IMR-90 (cell line): Measurements from ENCODE around the gene EPB41L4A. TPM values are rescaled to one million over a fixed set of nuclear protein-coding genes. Genes with fewer than 3 reads are reported as not detected.

Experiments
- ATAC-seq: fragments of 200-7000 bp; cut with Tn5 transposase; 2 replicates; pipeline ENCODE4 v1.9.1; 2020; ENCODE audit warnings: low read depth, mild to moderate bottlenecking, moderate library complexity
- BruUV-seq: library from RNA; stranded (reverse); fragments of 400-500 nt; replicated peaks from 2 replicates; lab custom pipeline; 2021; lab: Mats Ljungman, UMichigan
- CTCF ChIA-PET: fragments of 300-600 bp; formaldehyde crosslinking; extraction: SDS; loops from one replicate; lab custom pipeline; 2021; ENCODE audit warnings: antibody characterized with exemption; lab: Yijun Ruan, JAX
- POLR2A ChIA-PET: fragments of 300-600 bp; sonication (Branson Sonifier 250); formaldehyde crosslinking; loops from one replicate; lab custom pipeline; 2022; ENCODE audit warnings: antibody characterized with exemption; ENCODE audit not compliant: unreplicated experiment; lab: Charles Lee
- DNase-seq: peaks from one replicate; pipeline ENCODE4 v3.0.0; 2013
- H2AFZ ChIP-seq: replicated peaks from 2 replicates; pipeline ENCODE3; 2013; ENCODE audit warnings: low read length, mild to moderate bottlenecking; ENCODE audit not compliant: poor library complexity
- H2AK5ac ChIP-seq: 2 replicates; pipeline ENCODE4 v1.6.1; 2013; ENCODE audit warnings: low read depth, low read length, inconsistent platforms
- H2AK9ac ChIP-seq: replicated peaks from 2 replicates; pipeline ENCODE3; 2013; ENCODE audit warnings: mild to moderate bottlenecking, low read depth, low read length, moderate library complexity; ENCODE audit not compliant: poor library complexity
- H2BK120ac ChIP-seq: 2 replicates; pipeline ENCODE4 v1.6.1; 2013; ENCODE audit warnings: low read depth, low read length, inconsistent platforms
- H2BK15ac ChIP-seq: 3 replicates; pipeline ENCODE4 v1.6.1; 2013; ENCODE audit warnings: low read depth, low read length, inconsistent platforms
- H2BK20ac ChIP-seq: 2 replicates; pipeline ENCODE4 v1.6.1; 2013; ENCODE audit warnings: low read depth, mild to moderate bottlenecking, inconsistent platforms, low read length, moderate library complexity
- H2BK5ac ChIP-seq: 2 replicates; pipeline ENCODE4 v1.6.1; 2013; ENCODE audit warnings: mild to moderate bottlenecking, low read depth, low read length, inconsistent platforms; ENCODE audit not compliant: poor library complexity, severe bottlenecking
- H3K14ac ChIP-seq: replicated peaks from 2 replicates; pipeline ENCODE4 v1.6.1; 2013; ENCODE audit warnings: low read depth, low read length, inconsistent platforms
- H3K18ac ChIP-seq: 2 replicates; pipeline ENCODE4 v1.6.1; 2013; ENCODE audit warnings: low read depth, low read length, control low read depth
- H3K23ac ChIP-seq: 2 replicates; pipeline ENCODE4 v1.6.1; 2013; ENCODE audit warnings: low read depth, low read length, inconsistent platforms
- H3K27ac ChIP-seq: 2 replicates; pipeline ENCODE4 v1.5.1; 2013; ENCODE audit warnings: mild to moderate bottlenecking, control low read depth, low read length; ENCODE audit not compliant: insufficient read depth
- H3K27me3 ChIP-seq: 2 replicates; pipeline ENCODE4 v1.6.1; 2013; ENCODE audit warnings: low read length; ENCODE audit not compliant: control insufficient read depth, insufficient read depth
- H3K36me3 ChIP-seq: 2 replicates; pipeline ENCODE4 v1.6.1; 2013; ENCODE audit warnings: low read length, mixed read lengths; ENCODE audit not compliant: control insufficient read depth, insufficient read depth
- H3K4ac ChIP-seq: 2 replicates; pipeline ENCODE4 v1.6.1; 2013; ENCODE audit warnings: low read depth, low read length, inconsistent platforms
- H3K4me1 ChIP-seq: 2 replicates; pipeline ENCODE4 v1.6.1; 2013; ENCODE audit warnings: low read length, mixed read lengths; ENCODE audit not compliant: control insufficient read depth, insufficient read depth
- H3K4me2 ChIP-seq: 2 replicates; pipeline ENCODE4 v1.6.1; 2013; ENCODE audit warnings: low read depth, mild to moderate bottlenecking, control low read depth, low read length, moderate library complexity
- H3K4me3 ChIP-seq: 2 replicates; pipeline ENCODE4 v1.5.1; 2013; ENCODE audit warnings: low read depth, mild to moderate bottlenecking, control low read depth, low read length, moderate library complexity; ENCODE audit not compliant: insufficient read depth
- H3K56ac ChIP-seq: 2 replicates; pipeline ENCODE4 v1.6.1; 2013; ENCODE audit warnings: low read length, inconsistent platforms; ENCODE audit not compliant: insufficient read depth; ENCODE audit errors: extremely low read depth
- H3K79me1 ChIP-seq, 2 experiments: 2 replicates each; pipeline ENCODE4 v1.6.1; 2013; ENCODE audit warnings: low read length in 2 of 2, inconsistent platforms in 1 of 2, low read depth in 1 of 2
- H3K9ac ChIP-seq: 2 replicates; pipeline ENCODE4 v1.6.1; 2013; ENCODE audit warnings: low read depth, low read length, control low read depth
- H3K9me1 ChIP-seq: 2 replicates; pipeline ENCODE4 v1.6.1; 2013; ENCODE audit warnings: low read length, inconsistent platforms; ENCODE audit not compliant: insufficient read depth
- H3K9me3 ChIP-seq: 2 replicates; pipeline ENCODE4 v1.6.1; 2013; ENCODE audit warnings: low read length; ENCODE audit not compliant: control insufficient read depth, insufficient read depth
- H4K20me1 ChIP-seq: 2 replicates; pipeline ENCODE4 v1.6.1; 2013; ENCODE audit warnings: low read length, inconsistent platforms; ENCODE audit not compliant: insufficient read depth
- H4K5ac ChIP-seq: 2 replicates; pipeline ENCODE4 v1.6.1; 2013; ENCODE audit warnings: mild to moderate bottlenecking, low read depth, low read length, control low read depth
- H4K8ac ChIP-seq, 2 experiments: 2 replicates each; pipeline ENCODE4 v1.6.1; 2013; ENCODE audit warnings: low read depth in 2 of 2, low read length in 2 of 2, control low read depth in 1 of 2, inconsistent platforms in 1 of 2
- H4K91ac ChIP-seq: 2 replicates; pipeline ENCODE4 v1.6.1; 2013; ENCODE audit warnings: low read depth, low read length, inconsistent platforms; ENCODE audit not compliant: insufficient read depth
- CHD1 ChIP-seq: IDR thresholded peaks from 2 replicates; pipeline ENCODE4 v1.6.1; 2012; ENCODE audit warnings: low read depth, low read length, improper control_type of control experiment
- FOS ChIP-seq: fragments of 150-350 bp; IDR thresholded peaks from 2 replicates; pipeline ENCODE4 v1.6.1; 2016; ENCODE audit warnings: low read depth, low read length
- MXI1 ChIP-seq: IDR thresholded peaks from 2 replicates; pipeline ENCODE4 v1.6.1; 2012; ENCODE audit warnings: low read depth, mild to moderate bottlenecking, low read length, moderate library complexity, borderline replicate concordance
- RCOR1 ChIP-seq: IDR thresholded peaks from 2 replicates; pipeline ENCODE4 v1.6.1; 2012; ENCODE audit warnings: mild to moderate bottlenecking, low read length, improper control_type of control experiment; ENCODE audit not compliant: insufficient replicate concordance
- dilution Hi-C: fragments of 300-500 bp; cut with HindIII; formaldehyde crosslinking; loops from one replicate; pipeline ENCODE4 v1.14.3; 2018; ENCODE audit warnings: low sequenced_read_pairs; ENCODE audit not compliant: unreplicated experiment
- in situ Hi-C: fragments of 300-500 bp; cut with MboI; formaldehyde crosslinking; loops from 3 replicates; pipeline ENCODE4 v1.14.3; 2019; ENCODE audit warnings: low sequenced_read_pairs, inconsistent platforms, mixed read lengths
- intact Hi-C: fragments of 100-400 bp; cut with micrococcal nuclease; formaldehyde crosslinking; loops from 2 replicates; pipeline ENCODE4 v1.10.0; 2022
- polyA plus RNA-seq, 3 experiments: library from polyadenylated mRNA; depleted of rRNA; stranded (reverse); fragments of >200 nt; gene quantifications; 2 replicates each; pipeline ENCODE4 v1.2.3, GENCODE V29; 2012; ENCODE audit warnings: low replicate concordance in 1 of 3
- total RNA-seq: library from RNA; depleted of rRNA; stranded (reverse); fragments of >200 nt; gene quantifications from 2 replicates; pipeline ENCODE4 v1.2.3, GENCODE V29; 2012

EPB41L4A gene
- total and polyA plus RNA-seq, 2 of the 4 experiments (the other 2 are of a cell fraction) = under 0.01 to 0.02 TPM

GRCh38 chr5:112323166-112323565 is 95.9 kb downstream of the EPB41L4A start:
- no peaks in the 10 kb centered on the region for H3K9me3 ChIP-seq
- H2AFZ ChIP-seq = no peak overlapping the region
- no peak for TF ChIP-seq FOS
- no peak for TF ChIP-seq MXI1
- TF ChIP-seq RCOR1 = no peak
- no peak for TF ChIP-seq CHD1
- no peaks in the 10 kb centered on the region for H3K79me1 ChIP-seq
- H3K14ac ChIP-seq = no peak overlapping the region
- no peak overlapping the region for H3K4me2 ChIP-seq
- POLR2A ChIA-PET = no interaction called here
- in situ Hi-C loops = no loop called here
- no peak overlapping the region for H4K91ac ChIP-seq
- H3K9me1 ChIP-seq = no peaks in the 10 kb centered on the region
- H2AK9ac ChIP-seq = no peak overlapping the region
- H4K8ac ChIP-seq = no peak overlapping the region
- no peaks in the 10 kb centered on the region for H4K20me1 ChIP-seq
- no peak overlapping the region for H3K4me3 ChIP-seq
- dilution Hi-C loops = no loop called here
- H3K4ac ChIP-seq = no peak overlapping the region
- no peak overlapping the region for H3K56ac ChIP-seq
- no peak overlapping the region for H2BK20ac ChIP-seq
- no TSS peak for BruUV-seq
- intact Hi-C loops = no loop called here
- ATAC-seq (no peak), DNase-seq (no peak)
- no peaks in the 10 kb centered on the region for H3K36me3 ChIP-seq
- H3K18ac ChIP-seq = no peak overlapping the region
- no peak overlapping the region for H4K5ac ChIP-seq
- no peak overlapping the region for H2BK15ac ChIP-seq
- no peak overlapping the region for H3K23ac ChIP-seq
- H3K27me3 ChIP-seq = no peaks in the 10 kb centered on the region
- H2BK5ac ChIP-seq = no peak overlapping the region
- CTCF ChIA-PET = no interaction called here
- H2BK120ac ChIP-seq = no peak overlapping the region
- H3K27ac ChIP-seq = no peak overlapping the region
- H3K4me1 ChIP-seq = no peaks in the 10 kb centered on the region
- no peak overlapping the region for H3K9ac ChIP-seq
- H2AK5ac ChIP-seq = no peak overlapping the region
